K562 (cell line): ENCODE measurements around the gene SPATA25. TPM values are rescaled to one million over a fixed set of nuclear protein-coding genes. Genes with fewer than 3 reads are reported as not detected.

Source experiments
- ARID3A ChIP-seq: IDR thresholded peaks from 2 replicates; pipeline ENCODE4 v1.6.1; 2012; ENCODE audit warnings: low read depth, low read length, improper control_type of control experiment, borderline replicate concordance
- EHMT2 ChIP-seq: fragments of 450-650 bp; IDR thresholded peaks from 2 replicates; pipeline ENCODE4 v1.6.1; 2018; ENCODE audit warnings: antibody characterized with exemption
- MAZ ChIP-seq, 2 experiments: fragments of 450-650 bp in 1 of 2; sonication (generic) in 1 of 2; formaldehyde crosslinking; IDR thresholded peaks in 1 of 2; conservative IDR thresholded peaks in 1 of 2; 2 replicates each; pipeline versions ENCODE4 v1.4.0 to v1.5.0; 2020; ENCODE audit warnings: mild to moderate bottlenecking in 1 of 2, missing genetic modification reagents in 1 of 2
- MYC ChIP-seq, 2 experiments: fragments of 250-450 bp in 1 of 2; sonication (Bioruptor Pico) in 1 of 2; IDR thresholded peaks; 2 replicates each; pipeline versions ENCODE4 v1.5.1 to v1.6.1; 2012 to 2021; ENCODE audit warnings: low read depth in 2 of 2, borderline replicate concordance in 1 of 2, improper control_type of control experiment in 1 of 2, low read length in 1 of 2, mild to moderate bottlenecking in 1 of 2, moderate library complexity in 1 of 2
- PHF8 ChIP-seq: fragments of 200-600 bp; sonication (generic); IDR thresholded peaks from 2 replicates; pipeline ENCODE4 v1.6.1; 2012; ENCODE audit warnings: mixed run types, mild to moderate bottlenecking, inconsistent platforms, low read length, moderate library complexity, borderline replicate concordance
- PRPF4 ChIP-seq: fragments of 200-400 bp; formaldehyde crosslinking; IDR thresholded peaks from one replicate; pipeline ENCODE4 v1.6.1; 2017; ENCODE audit warnings: low read length, low read depth, mild to moderate bottlenecking; ENCODE audit not compliant: insufficient read depth, poor library complexity, severe bottlenecking
- ZNF124 ChIP-seq: sonication (generic); formaldehyde crosslinking; IDR thresholded peaks from 2 replicates; pipeline ENCODE4 v1.8.1; 2022; ENCODE audit warnings: missing genetic modification reagents
- polyA plus RNA-seq, 8 experiments: library from polyadenylated mRNA; depleted of rRNA in 4 of 8; stranded (reverse) in 5 of 8; unstranded in 3 of 8; fragments of >200 nt; fragmentation: Nextera tagmentation in 2 of 8; fragmentation: Illumina TruSeq in 1 of 8; extraction: Ambion mirVana in 2 of 8; extraction: Trizol in 1 of 8; gene quantifications; 2 replicates each; pipeline versions ENCODE4 v1.2.1 to v1.2.3, GENCODE V29; 2011 to 2014; ENCODE audit warnings: inconsistent platforms in 1 of 8, missing spikeins in 1 of 8
- total RNA-seq, 7 experiments: library from RNA; depleted of rRNA in 6 of 7; stranded (reverse); fragments of >200 nt in 6 of 7; fragmentation: Illumina TruSeq in 2 of 7; extraction: Trizol in 2 of 7; gene quantifications; 2 replicates each; pipeline versions ENCODE4 v1.2.1 to v1.2.3, GENCODE V29; 2011 to 2021; ENCODE audit warnings: low replicate concordance in 1 of 7
- TF ChIP-seq, protein P1 (sequence below): IDR thresholded peaks from 3 replicates; pipeline ENCODE4 v1.6.1; 2011; ENCODE audit warnings: borderline replicate concordance, mild to moderate bottlenecking, moderate library complexity; ENCODE audit not compliant: insufficient read length; ENCODE audit errors: extremely low read depth

Gene SPATA25
- total and polyA plus RNA-seq, 9 of the 15 experiments (the other 6 are each of a cell fraction or from before 2014, with no cell fraction given), result 0.21 to 0.95 (median 0.53) TPM; not detected in 3

GRCh38 chr20:45910670-45911485 lies 23.5 kb upstream of the SPATA25 start (continued):
- TF ChIP-seq, protein P1, sequence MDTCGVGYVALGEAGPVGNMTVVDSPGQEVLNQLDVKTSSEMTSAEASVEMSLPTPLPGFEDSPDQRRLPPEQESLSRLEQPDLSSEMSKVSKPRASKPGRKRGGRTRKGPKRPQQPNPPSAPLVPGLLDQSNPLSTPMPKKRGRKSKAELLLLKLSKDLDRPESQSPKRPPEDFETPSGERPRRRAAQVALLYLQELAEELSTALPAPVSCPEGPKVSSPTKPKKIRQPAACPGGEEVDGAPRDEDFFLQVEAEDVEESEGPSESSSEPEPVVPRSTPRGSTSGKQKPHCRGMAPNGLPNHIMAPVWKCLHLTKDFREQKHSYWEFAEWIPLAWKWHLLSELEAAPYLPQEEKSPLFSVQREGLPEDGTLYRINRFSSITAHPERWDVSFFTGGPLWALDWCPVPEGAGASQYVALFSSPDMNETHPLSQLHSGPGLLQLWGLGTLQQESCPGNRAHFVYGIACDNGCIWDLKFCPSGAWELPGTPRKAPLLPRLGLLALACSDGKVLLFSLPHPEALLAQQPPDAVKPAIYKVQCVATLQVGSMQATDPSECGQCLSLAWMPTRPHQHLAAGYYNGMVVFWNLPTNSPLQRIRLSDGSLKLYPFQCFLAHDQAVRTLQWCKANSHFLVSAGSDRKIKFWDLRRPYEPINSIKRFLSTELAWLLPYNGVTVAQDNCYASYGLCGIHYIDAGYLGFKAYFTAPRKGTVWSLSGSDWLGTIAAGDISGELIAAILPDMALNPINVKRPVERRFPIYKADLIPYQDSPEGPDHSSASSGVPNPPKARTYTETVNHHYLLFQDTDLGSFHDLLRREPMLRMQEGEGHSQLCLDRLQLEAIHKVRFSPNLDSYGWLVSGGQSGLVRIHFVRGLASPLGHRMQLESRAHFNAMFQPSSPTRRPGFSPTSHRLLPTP, result no peak
- TF ChIP-seq ZNF124 (CRISPR knock-in tag), result no peak
- peak; percentile 58; the same call in 1 of the 2 replicates for TF ChIP-seq PHF8
- peak in 1 of 2 experiments; percentile 42; a peak in 1 of 4 replicates for TF ChIP-seq MAZ (CRISPR knock-in tag; conservative IDR thresholded peaks at IDR 0.05 in 1 of 2, IDR thresholded peaks at IDR 0.05 in 1 of 2)
- 0 out of 2 replicates have a peak, but pooled peaks have one; percentile 43 for TF ChIP-seq ARID3A
- no peak for TF ChIP-seq PRPF4
- 0 out of 2 replicates have a peak, but pooled peaks have one; percentile 3 for TF ChIP-seq EHMT2
- TF ChIP-seq MYC (IDR thresholded peaks at IDR 0.05; ENCODE audit: low read depth, low read length), result peak; percentile 55
- no peak for TF ChIP-seq MYC (CRISPR knock-in tag; IDR thresholded peaks at IDR 0.05; ENCODE audit: borderline replicate concordance, low read depth)
